Measurements from ENCODE around the gene TMEM63A. TPM values are rescaled to one million over a fixed set of nuclear protein-coding genes. Genes with fewer than 3 reads are reported as not detected.

The TMEM63A gene
- total RNA-seq, 4 donors from 2014 or later, result 30.1 to 57.7 (median 41.6) TPM

- Histone ChIP-seq H3K4me3 (replicated peaks in 1 of 3) (no peak overlapping the region), H3K36me3 (peaks cover 17 to 39% of the 10 kb centered on the region in 2 donors), H3K27me3 (no peaks in the 10 kb centered on the region), H3K9me3 (no peaks in the 10 kb centered on the region), H3K27ac (no peak overlapping the region), H3K4me1 (no peaks in the 10 kb centered on the region)
- intact Hi-C loops (cut with DNase I), result no loop called here
- DNase-seq, result no peak
- 84 to 87% methylated on average over 11 of the region's 11 CpGs for WGBS, 2 donors
- TF ChIP-seq CTCF (IDR thresholded peaks at IDR 0.05), result no peak
- TF ChIP-seq POLR2A (IDR thresholded peaks at IDR 0.05), result no peak
Measured at GRCh38 chr1:225871359-225872074, 10.7 kb downstream of the TMEM63A start.

- peaks cover 23 to 45% of the 10 kb centered on the region in 2 donors for H3K36me3 ChIP-seq
- WGBS, 2 donors, result 75% methylated on average over 3 of the region's 3 CpGs
- H3K9me3 ChIP-seq, result no peaks in the 10 kb centered on the region
- no peaks in the 10 kb centered on the region for H3K4me1 ChIP-seq
- H3K27ac ChIP-seq, result no peak overlapping the region
- intact Hi-C loops (cut with DNase I), result no loop called here
- H3K27me3 ChIP-seq, result no peaks in the 10 kb centered on the region
- DNase-seq, result no peak
- no peak overlapping the region for H3K4me3 ChIP-seq (replicated peaks in 1 of 3)
- no peak for TF ChIP-seq CTCF (IDR thresholded peaks at IDR 0.05)
- TF ChIP-seq POLR2A (IDR thresholded peaks at IDR 0.05), result no peak
Measured at GRCh38 chr1:225870911-225871310, 11.3 kb downstream of the TMEM63A start.

- no peak for DNase-seq
- 87 to 90% methylated on average over 8 of the region's 8 CpGs for WGBS, 2 donors
- Histone ChIP-seq H3K4me3 (replicated peaks in 1 of 3) (no peak overlapping the region), H3K27ac (no peak overlapping the region), H3K36me3 (peaks cover 24 to 45% of the 10 kb centered on the region in 2 donors), H3K4me1 (no peaks in the 10 kb centered on the region), H3K9me3 (no peaks in the 10 kb centered on the region), H3K27me3 (no peaks in the 10 kb centered on the region)
- intact Hi-C loops (cut with DNase I), result no loop called here
- no peak for TF ChIP-seq POLR2A (IDR thresholded peaks at IDR 0.05)
- no peak for TF ChIP-seq CTCF (IDR thresholded peaks at IDR 0.05)
Measured at GRCh38 chr1:225868631-225869330, 13.4 kb downstream of the TMEM63A start.

GRCh38 chr1:225866981-225867380 lies 15.2 kb downstream of the TMEM63A start:
- no peaks in the 10 kb centered on the region for H3K4me1 ChIP-seq
- no peaks in the 10 kb centered on the region for H3K9me3 ChIP-seq
- TF ChIP-seq CTCF (IDR thresholded peaks at IDR 0.05) (no peak), POLR2A (IDR thresholded peaks at IDR 0.05) (no peak)
- WGBS, 2 donors, result 73 to 78% methylated on average over 6 of the region's 6 CpGs
- DNase-seq, result no peak
- no peak overlapping the region for H3K4me3 ChIP-seq (replicated peaks in 1 of 3)
- intact Hi-C loops (cut with DNase I), result no loop called here
- H3K27me3 ChIP-seq, result no peaks in the 10 kb centered on the region
- no peak overlapping the region for H3K27ac ChIP-seq
- peaks cover 32 to 41% of the 10 kb centered on the region in 2 donors for H3K36me3 ChIP-seq
